GM18499 (cell line): Measurements from ENCODE around the gene FYN.

Experiments
- ATAC-seq: cut with Tn5 transposase; IDR thresholded peaks from one replicate; pipeline ENCODE4 v1.9.1; 2021; ENCODE audit warnings: moderate number of reproducible peaks; ENCODE audit not compliant: insufficient read depth, unreplicated experiment

Gene FYN

GRCh38 chr6:111676383-111676782 is 196.9 kb downstream of the FYN start:
- no peak for ATAC-seq

GRCh38 chr6:111674883-111675282 is 198.4 kb downstream of the FYN start:
- ATAC-seq = no peak

GRCh38 chr6:111674413-111674812 is 198.8 kb downstream of the FYN start:
- no peak for ATAC-seq

- no peak for ATAC-seq
Observed at GRCh38 chr6:111673937-111674336, 199.3 kb downstream of the FYN start.

GRCh38 chr6:111673532-111673931 is 199.7 kb downstream of the FYN start:
- no peak for ATAC-seq

GRCh38 chr6:111672761-111673450 is 200.3 kb downstream of the FYN start:
- no peak for ATAC-seq

GRCh38 chr6:111669326-111669725 is 203.9 kb downstream of the FYN start:
- no peak for ATAC-seq

- no peak for ATAC-seq
Observed at GRCh38 chr6:111668410-111668809, 204.8 kb downstream of the FYN start.

- no peak for ATAC-seq
Observed at GRCh38 chr6:111667931-111668330, 205.3 kb downstream of the FYN start.

- ATAC-seq = no peak
Observed at GRCh38 chr6:111666847-111667246, 206.4 kb downstream of the FYN start.

- no peak for ATAC-seq
Observed at GRCh38 chr6:111664565-111665030, 208.7 kb downstream of the FYN start.

- no peak for ATAC-seq
Observed at GRCh38 chr6:111663692-111664564, 209.3 kb downstream of the FYN start.

- ATAC-seq = no peak
Observed at GRCh38 chr6:111662794-111663593, 210.3 kb downstream of the FYN start.

GRCh38 chr6:111662072-111662793 is 211.0 kb downstream of the FYN start:
- no peak for ATAC-seq

GRCh38 chr6:111661541-111662061 is 211.7 kb downstream of the FYN start:
- no peak for ATAC-seq

GRCh38 chr6:111660531-111660930 is 212.7 kb downstream of the FYN start:
- no peak for ATAC-seq

GRCh38 chr6:111658462-111659154 is 214.6 kb downstream of the FYN start:
- ATAC-seq = no peak

- ATAC-seq = no peak
Observed at GRCh38 chr6:111657146-111657545, 216.1 kb downstream of the FYN start.

- no peak for ATAC-seq
Observed at GRCh38 chr6:111653979-111654378, 219.3 kb downstream of the FYN start.
